ENCODE measurements around the gene HTRA1. TPM values are rescaled to one million over a fixed set of nuclear protein-coding genes. Genes with fewer than 3 reads are reported as not detected.

HTRA1 gene
- polyA plus RNA-seq, 1 donor = 74.3 TPM

GRCh38 chr10:122494173-122494820 lies 32.9 kb downstream of the HTRA1 start:
- no peak for DNase-seq (ENCODE audit: low read depth)

GRCh38 chr10:122494833-122495232 lies 33.5 kb downstream of the HTRA1 start:
- no peak for DNase-seq (ENCODE audit: low read depth)

- DNase-seq (ENCODE audit: low read depth) = no peak
Observed at GRCh38 chr10:122495406-122496340, 34.3 kb downstream of the HTRA1 start.

- no peak for DNase-seq (ENCODE audit: low read depth)
Observed at GRCh38 chr10:122497241-122497640, 35.9 kb downstream of the HTRA1 start.

GRCh38 chr10:122498521-122498920 lies 37.2 kb downstream of the HTRA1 start:
- no peak for DNase-seq (ENCODE audit: low read depth)

GRCh38 chr10:122499012-122499411 lies 37.7 kb downstream of the HTRA1 start:
- DNase-seq (ENCODE audit: low read depth) = no peak

- no peak for DNase-seq (ENCODE audit: low read depth)
Observed at GRCh38 chr10:122499491-122499941, 38.2 kb downstream of the HTRA1 start.

GRCh38 chr10:122500194-122500593 lies 38.8 kb downstream of the HTRA1 start:
- DNase-seq (ENCODE audit: low read depth) = no peak

GRCh38 chr10:122500726-122501125 lies 39.4 kb downstream of the HTRA1 start:
- no peak for DNase-seq (ENCODE audit: low read depth)

- no peak for DNase-seq (ENCODE audit: low read depth)
Observed at GRCh38 chr10:122503012-122503411, 41.7 kb downstream of the HTRA1 start.

GRCh38 chr10:122503886-122504609 lies 42.7 kb downstream of the HTRA1 start:
- DNase-seq (ENCODE audit: low read depth) = no peak

- DNase-seq (ENCODE audit: low read depth) = peak; percentile 56
Observed at GRCh38 chr10:122504610-122504950, 43.2 kb downstream of the HTRA1 start.

- DNase-seq (ENCODE audit: low read depth) = no peak
Observed at GRCh38 chr10:122505011-122505410, 43.7 kb downstream of the HTRA1 start.

- no peak for DNase-seq (ENCODE audit: low read depth)
Observed at GRCh38 chr10:122505885-122506645, 44.7 kb downstream of the HTRA1 start.

- DNase-seq (ENCODE audit: low read depth) = no peak
Observed at GRCh38 chr10:122507616-122508015, 46.3 kb downstream of the HTRA1 start.

GRCh38 chr10:122508021-122508420 lies 46.7 kb downstream of the HTRA1 start:
- DNase-seq (ENCODE audit: low read depth) = no peak

- no peak for DNase-seq (ENCODE audit: low read depth)
Observed at GRCh38 chr10:122509323-122509722, 48.0 kb downstream of the HTRA1 start.

GRCh38 chr10:122510326-122510725 lies 49.0 kb downstream of the HTRA1 start:
- DNase-seq (ENCODE audit: low read depth) = no peak

GRCh38 chr10:122510736-122511135 lies 49.4 kb downstream of the HTRA1 start:
- DNase-seq (ENCODE audit: low read depth) = no peak

- no peak for DNase-seq (ENCODE audit: low read depth)
Observed at GRCh38 chr10:122513053-122513452, 51.7 kb downstream of the HTRA1 start.

GRCh38 chr10:122514045-122514840 lies 52.9 kb downstream of the HTRA1 start:
- DNase-seq (ENCODE audit: low read depth) = no peak

All from forelimb muscle (tissue), 1 donor.